T-helper 2 cell (primary cell): ENCODE results near the gene DCUN1D2.

Experiments used
- DNase-seq, 5 experiments: peaks; one replicate each; pipeline versions ENCODE4 v3.0.0 to v3.0.0-alpha.2; 2012 to 2022

DCUN1D2 gene

GRCh38 chr13:113518076-113518803 is 27.7 kb upstream of the DCUN1D2 start:
- DNase-seq: no peak

- DNase-seq: no peak
Measured at GRCh38 chr13:113514847-113515246, 24.3 kb upstream of the DCUN1D2 start.

GRCh38 chr13:113513761-113514160 is 23.2 kb upstream of the DCUN1D2 start:
- no peak for DNase-seq

- DNase-seq: no peak
Measured at GRCh38 chr13:113511361-113511760, 20.9 kb upstream of the DCUN1D2 start.

- DNase-seq: no peak
Measured at GRCh38 chr13:113510871-113511270, 20.4 kb upstream of the DCUN1D2 start.

- DNase-seq: no peak
Measured at GRCh38 chr13:113509989-113510388, 19.5 kb upstream of the DCUN1D2 start.

- no peak for DNase-seq
Measured at GRCh38 chr13:113508521-113509254, 18.2 kb upstream of the DCUN1D2 start.

- no peak for DNase-seq
Measured at GRCh38 chr13:113507505-113508345, 17.2 kb upstream of the DCUN1D2 start.

- DNase-seq: no peak
Measured at GRCh38 chr13:113506871-113507388, 16.4 kb upstream of the DCUN1D2 start.

GRCh38 chr13:113506025-113506685 is 15.6 kb upstream of the DCUN1D2 start:
- no peak for DNase-seq

GRCh38 chr13:113502686-113503085 is 12.2 kb upstream of the DCUN1D2 start:
- DNase-seq: no peak

- DNase-seq: no peak
Measured at GRCh38 chr13:113500530-113501265, 10.2 kb upstream of the DCUN1D2 start.

- DNase-seq: no peak
Measured at GRCh38 chr13:113499936-113500335, 9.4 kb upstream of the DCUN1D2 start.

- DNase-seq: no peak
Measured at GRCh38 chr13:113498905-113499304, 8.4 kb upstream of the DCUN1D2 start.

GRCh38 chr13:113497217-113497616 is 6.7 kb upstream of the DCUN1D2 start:
- no peak for DNase-seq

GRCh38 chr13:113495494-113496210 is 5.1 kb upstream of the DCUN1D2 start:
- DNase-seq: no peak

- peak in 1 of 5 experiments; percentile 73 for DNase-seq
Measured at GRCh38 chr13:113493315-113493951, 2.9 kb upstream of the DCUN1D2 start.

GRCh38 chr13:113491982-113492381 is 1.5 kb upstream of the DCUN1D2 start:
- DNase-seq: no peak

- DNase-seq: no peak
Measured at GRCh38 chr13:113491418-113491883, 940 bp upstream of the DCUN1D2 start.
